HG03280 (cell line): ENCODE data around the gene C12orf75.
"Not testable (repeated sequence)": the region's sequence is repeated elsewhere in the genome, so short reads cannot be mapped to it uniquely, and the experiment has no call there.

Experiments used
- ATAC-seq: cut with Tn5 transposase; IDR thresholded peaks from one replicate; pipeline ENCODE4 v1.9.1; 2021; ENCODE audit warnings: mild to moderate bottlenecking, moderate library complexity; ENCODE audit not compliant: unreplicated experiment

Gene C12orf75

DNA sequence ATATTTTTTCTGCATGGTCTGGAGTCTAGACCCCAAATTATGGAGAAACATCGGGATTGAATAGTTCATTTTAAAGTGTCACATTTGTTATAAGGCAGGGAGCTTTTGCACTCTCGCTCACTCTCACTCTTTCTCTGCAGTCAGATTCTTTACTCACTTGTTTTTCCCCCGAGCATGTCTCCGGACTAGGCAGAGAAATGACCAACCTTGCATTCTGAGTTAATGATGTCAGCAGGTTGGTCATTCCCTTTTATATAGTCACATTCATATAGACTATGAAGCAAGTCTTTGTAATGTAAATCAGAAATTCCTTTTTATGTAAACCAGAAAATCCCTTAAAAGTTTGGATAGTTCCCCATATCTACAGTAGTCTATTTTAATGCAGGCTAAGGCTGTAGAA is 4.1 kb downstream of the C12orf75 start:
- ATAC-seq = no peak

DNA sequence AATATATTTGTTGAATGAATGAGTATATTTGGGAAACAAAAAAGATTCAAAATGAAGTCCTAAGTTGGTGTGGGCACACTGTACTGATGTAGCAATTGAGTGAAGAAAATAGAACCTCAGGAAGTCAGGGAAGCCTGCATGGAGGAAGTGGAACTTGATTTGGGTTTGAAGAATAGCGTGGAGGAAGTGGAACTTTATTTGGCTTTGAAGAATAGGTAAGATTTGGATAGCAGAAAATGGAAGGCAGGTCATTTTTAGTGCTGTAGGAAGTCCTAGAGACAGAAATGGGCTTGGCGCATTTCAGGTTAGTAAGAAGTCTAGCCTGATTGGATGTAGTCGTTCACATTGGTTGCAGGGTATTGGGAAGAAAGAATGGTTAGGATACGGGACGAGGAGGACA is 5.4 kb downstream of the C12orf75 start:
- ATAC-seq = no peak

DNA sequence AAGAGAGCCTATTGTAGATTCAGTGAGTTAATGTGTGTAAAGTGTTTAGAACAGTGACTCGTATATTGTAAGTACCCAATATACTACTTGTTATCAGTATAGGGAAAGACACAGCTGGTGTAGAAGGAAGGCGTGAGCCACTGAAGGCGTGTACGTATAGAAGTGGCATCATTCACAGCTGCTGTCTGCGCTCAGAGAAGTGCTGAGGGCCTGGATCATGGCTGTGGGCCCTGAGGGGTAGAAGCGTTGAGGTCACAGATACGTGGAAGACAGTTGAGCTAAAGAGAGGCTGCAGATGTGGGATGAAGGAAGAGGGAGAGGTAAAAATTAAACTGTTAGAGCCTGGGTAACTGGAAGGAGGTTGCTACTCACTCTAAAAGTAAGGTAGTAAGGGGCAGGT is 5.9 kb downstream of the C12orf75 start:
- no peak for ATAC-seq

DNA sequence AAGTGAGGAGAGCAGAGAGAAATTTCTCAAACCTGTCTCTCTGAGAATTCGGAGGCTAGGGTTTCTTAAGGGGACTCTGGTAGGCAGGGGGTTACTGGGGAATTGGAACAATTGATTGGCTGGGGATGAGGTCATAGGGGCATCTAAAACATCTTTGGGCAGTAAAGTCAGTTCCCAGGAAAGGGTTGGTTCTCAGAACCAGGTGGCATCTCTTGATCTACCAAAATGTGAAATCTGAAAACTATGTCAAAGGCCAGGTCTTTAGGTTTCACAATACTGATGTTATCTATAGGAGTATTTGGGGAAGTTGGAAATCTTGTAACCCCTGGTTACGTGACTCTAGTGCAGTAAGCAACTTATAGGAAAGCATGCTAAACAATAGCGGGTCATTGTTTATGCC is 6.9 kb downstream of the C12orf75 start:
- peak; percentile 46 for ATAC-seq

DNA sequence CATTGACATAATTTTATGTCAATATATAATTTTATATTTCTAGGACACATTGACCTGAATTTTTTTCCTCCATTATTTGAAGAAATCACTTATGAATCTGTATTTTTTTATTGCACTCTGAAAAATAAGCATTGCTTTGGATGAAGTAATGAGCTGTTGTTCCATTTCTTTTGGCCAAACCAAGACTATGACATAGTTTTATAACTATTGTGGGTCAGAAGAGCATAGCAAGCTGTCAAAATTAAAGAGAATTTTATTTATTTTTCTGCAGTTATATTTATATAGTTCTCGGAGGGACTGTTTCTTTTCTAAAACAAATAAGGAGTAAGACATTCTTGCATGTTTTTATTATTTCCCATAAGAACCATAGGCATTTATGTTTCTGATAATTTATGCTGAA is 8.5 kb downstream of the C12orf75 start:
- no peak for ATAC-seq

DNA sequence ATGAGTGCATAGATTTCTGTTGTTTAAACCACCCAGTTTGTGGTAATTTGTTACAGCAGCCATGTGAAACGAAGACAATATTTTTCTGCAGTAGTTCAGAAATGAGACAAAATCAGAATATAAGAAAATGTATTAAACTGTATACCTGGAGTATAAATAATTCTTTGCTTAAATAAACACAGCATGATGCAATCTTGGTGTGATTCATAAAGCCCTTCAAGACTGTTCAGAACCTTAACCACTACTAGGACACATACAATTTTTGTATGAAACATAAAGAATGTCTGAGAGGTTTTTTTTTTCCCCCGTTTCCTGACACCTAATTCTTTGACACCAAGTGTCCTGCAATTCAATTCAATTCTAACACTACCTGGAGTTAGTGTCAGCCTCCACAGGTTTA is 10.5 kb downstream of the C12orf75 start:
- ATAC-seq = no peak

DNA sequence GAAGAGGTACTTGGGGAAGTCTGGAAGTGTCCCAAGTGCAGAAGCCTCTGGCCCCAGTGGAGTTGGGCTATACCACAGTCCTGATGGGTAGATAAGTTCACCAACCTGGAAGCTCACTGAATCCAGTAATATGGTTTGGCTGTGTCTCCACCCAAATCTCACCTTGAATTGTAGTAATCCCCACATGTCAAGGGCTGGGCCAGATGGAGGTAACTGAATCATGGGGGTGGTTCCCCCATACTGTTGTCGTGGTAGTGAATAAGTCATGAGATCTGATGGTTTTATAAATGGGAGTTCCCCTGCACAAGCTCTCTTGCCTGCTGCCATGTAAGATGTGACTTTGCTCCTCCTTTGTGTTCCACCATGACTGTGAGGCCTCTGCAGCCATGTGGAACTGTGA is 11.1 kb downstream of the C12orf75 start:
- ATAC-seq = not testable (repeated sequence)

DNA sequence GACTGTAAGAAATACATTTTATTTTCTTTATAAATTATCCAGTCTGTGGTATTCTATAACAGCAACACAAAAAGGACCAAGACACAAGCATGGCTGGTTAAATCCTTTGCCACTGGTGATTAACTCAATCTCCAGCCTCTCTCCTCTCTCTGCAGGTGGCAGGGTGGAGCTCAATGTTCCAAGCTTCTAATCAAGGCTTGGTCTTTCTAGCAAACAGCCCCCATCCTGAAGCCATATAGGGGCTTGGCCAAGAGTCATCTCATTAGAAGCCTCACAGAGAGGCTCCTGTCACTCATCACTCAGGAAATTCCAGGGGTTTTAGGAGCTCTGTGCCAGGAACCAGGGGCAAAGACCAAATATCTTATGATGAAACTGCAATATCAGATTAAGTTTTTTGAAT is 12.0 kb downstream of the C12orf75 start:
- no peak for ATAC-seq

DNA sequence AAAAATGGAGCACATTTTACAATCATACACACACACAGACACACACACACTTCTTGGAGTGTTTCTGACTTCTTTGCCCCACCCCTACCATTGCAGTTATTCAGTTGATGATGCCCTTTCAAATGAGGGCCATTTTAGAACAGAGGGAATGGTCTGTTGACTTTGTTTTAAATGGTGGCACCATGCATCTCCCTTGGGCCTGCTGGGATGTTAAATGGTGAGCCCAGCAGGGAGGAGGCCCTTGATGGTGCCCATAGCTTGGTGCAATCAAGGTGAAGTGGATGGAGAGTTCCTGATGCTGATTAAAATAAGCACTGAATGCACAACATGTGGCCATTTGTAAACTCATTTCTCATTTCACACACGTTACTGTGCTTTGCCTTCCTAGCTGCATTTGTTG is 13.3 kb downstream of the C12orf75 start:
- ATAC-seq = no peak

DNA sequence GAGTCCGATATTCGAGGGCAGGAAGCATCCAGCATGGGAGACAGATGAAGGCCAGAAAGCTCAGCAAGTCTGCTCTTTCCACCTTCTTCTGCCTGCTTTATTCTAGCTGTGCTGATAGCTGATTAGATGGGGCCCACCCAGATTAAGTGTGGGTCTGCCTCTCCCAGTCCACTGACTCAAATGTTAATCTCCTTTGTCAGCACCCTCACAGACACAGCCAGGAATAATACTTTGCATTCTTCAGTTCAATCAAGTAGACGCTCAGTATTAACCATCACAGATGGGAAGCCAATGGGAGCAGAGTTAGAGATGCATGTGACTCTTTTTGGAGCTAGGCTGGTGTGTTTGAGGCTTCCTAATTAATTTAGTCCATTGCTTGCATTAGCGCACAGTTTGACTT is 17.0 kb downstream of the C12orf75 start:
- no peak for ATAC-seq

DNA sequence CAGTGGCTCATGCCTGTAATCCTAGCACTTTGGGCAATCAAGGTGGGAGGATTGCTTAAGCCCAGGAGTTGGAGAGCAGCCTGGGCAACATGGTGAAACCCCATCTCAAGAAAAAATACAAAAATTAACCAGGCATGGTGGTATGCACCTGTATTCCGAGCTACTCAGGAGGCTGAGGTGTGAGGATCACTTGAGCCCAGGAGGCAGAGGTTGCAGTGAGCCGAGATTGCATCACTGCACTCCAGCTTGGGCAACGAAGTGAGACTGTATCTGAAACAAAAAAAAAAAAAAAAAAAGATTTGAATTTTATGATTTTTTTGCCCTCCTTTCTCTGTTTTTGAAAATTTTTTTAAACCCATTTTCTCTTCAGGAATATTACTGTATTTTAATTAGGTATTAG is 17.7 kb downstream of the C12orf75 start:
- ATAC-seq = no peak

DNA sequence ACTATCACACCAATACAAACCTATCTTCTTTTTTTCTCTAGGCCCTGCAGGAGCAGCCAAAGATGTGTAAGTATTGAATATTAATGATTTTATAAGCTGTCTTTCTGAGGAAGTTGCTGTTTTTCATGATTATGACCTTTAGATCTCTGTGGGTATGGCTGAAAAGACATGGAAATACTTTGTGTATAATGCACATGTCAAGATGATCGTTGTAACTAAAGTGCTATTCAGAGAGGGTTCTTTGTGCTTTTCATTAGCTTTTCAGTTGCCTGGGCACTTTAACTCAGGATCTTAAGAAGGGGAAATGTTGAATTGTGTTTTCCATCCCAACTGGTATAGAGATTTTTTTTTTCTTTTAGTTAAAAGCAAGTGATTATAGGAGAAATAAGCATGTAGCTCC is 18.1 kb downstream of the C12orf75 start:
- no peak for ATAC-seq

DNA sequence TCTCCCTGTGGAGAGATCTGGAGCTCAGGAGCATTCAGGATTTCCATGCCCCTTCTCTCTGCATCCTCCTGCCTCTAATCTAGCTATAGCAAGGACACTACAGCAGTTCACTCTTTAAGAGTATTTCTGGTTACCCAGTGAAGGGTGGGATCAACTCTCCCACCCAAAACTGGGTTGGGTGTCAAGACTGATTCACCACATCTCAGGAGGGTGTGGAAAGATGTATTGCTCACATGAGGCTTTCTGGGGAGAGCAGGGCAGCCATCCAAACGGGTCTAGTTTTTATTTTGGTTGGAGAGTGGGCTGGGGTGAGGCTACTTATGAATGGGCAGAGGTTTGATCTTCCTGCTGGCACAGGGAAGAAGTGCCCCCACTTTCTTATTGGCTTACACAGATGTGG is 18.6 kb downstream of the C12orf75 start:
- ATAC-seq = no peak

DNA sequence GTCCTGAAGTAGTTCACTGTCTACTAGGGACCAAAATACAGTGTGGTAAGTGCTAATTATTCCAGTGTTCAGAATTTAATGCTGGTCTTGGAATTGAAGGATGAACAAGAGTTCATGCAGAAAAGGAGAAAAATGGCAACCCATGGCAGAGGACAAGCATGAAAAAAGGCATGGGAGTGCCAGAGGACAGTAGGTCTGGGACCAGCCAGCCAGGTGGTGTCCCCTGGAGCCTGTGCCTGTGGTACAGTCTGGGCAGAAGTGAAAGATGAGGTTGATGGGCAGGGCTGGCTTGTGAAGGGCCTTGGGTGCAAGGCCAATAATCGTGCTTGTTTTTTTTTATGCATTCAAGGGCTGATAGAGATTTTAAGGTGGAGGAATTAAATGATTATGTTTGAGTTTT is 21.0 kb downstream of the C12orf75 start:
- no peak for ATAC-seq

DNA sequence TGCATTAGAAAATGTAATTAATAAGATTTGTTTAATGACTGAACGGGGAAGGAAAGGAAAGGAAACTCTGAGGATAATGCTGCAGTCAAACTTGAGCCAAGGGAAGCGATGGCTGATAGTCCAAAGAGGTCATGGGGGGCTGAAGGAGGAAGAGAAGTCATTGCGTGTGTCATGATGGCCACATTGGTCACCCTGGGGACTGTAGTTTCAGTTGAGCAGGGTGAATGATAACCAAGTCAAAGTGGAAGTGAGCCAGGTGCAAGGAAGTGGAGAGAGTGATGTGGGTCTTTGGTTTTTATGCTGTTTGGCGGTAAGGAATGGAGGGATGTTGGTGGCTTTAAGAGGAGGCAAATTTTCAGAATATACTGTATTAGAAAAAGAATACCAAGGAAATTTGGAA is 21.6 kb downstream of the C12orf75 start:
- peak; percentile 85 for ATAC-seq

DNA sequence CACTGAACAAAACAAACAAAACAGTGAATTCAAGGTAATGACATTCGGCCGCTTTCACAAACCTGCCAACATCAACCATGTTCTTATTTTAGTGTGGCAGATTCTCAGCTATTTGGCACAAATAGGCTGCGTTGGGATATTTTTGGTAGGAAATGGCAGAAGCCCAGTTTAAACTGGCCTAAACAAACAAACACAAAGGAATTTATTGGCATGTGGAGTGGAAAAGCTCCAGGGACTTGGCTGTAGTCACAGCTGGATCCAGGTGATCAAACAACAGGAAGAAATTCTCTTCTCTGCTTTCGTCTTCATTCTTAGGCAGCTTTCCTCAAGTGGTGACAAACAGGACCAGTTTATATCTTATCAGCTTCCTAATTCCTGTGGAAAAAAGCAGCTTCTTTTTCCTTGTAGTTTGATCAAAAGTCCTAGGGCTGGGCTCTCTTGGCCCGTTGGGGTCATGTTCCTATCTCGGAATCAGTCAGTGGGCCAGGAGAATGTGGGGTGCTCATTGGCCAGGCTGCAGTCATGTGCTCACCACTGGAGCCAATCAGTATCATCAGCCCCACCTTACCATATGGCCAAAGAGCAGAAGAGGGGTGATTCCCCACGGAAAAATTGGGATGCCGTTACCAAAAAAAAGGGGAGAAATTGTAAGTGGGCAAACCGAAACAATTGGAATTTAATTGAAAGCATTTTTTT is 22.6 kb downstream of the C12orf75 start:
- no peak for ATAC-seq

DNA sequence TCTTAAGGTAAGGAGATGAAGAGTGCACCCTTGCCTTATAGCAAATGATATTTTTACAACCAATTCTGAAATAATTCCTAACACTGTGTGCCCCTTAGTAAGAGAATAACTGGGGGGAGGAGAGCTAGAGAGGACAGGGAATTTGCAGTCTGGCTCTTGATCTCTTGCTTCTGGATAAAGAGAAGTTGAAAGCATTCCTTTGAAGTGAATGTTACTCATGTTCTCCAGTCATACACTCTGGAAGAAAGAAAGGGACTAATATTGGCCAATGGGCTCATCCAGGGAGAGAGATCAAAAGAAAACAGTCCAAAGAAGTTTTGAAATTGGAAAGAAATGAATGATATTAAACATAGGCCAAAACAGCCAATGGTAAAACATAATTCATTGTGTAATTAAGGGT is 25.3 kb downstream of the C12orf75 start:
- ATAC-seq = no peak

DNA sequence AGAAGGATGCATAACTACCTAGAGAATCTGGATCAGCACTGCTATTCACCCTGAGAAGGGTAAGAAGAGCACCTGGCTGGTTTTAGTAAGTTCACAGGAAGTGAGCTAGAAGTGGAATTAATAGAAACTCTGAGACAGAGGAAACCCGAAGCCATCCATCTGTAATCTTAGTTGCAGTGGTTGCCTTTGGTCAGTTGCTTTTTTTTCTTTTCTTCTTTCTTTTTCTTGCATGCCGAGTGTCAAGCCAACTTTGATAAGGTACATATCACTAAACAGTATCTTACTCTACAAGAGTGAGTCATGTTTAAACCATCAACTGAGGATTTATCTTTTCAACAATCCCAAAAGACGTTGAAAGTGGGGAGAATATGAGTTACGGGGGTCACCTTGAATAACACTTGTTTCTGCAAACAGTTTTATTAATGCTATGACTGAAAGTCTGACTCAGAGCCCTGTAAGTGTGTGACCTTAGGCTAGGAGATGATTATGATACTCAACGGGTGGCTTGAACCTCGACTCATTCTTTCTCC is 26.7 kb downstream of the C12orf75 start:
- peak; percentile 84 for ATAC-seq

DNA sequence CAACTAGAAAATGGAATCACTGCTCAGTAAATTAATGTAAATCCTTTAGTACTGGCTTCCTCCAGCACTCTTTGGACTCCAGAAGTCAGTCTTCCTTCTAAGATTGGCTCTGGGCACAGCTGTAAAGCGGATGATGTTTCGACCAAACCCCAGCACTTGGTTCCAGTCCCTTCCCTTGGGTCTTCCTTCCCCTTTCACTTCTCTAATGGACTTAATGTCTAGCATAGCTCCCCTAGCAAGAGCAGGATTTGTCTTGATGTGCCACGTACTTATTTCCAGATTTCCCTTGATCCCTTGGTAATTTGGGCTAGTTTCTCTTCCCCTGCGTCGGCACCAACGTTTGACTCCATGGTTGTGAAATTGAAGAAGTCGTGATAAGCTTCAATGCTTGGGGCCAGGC is 28.3 kb downstream of the C12orf75 start:
- no peak for ATAC-seq

DNA sequence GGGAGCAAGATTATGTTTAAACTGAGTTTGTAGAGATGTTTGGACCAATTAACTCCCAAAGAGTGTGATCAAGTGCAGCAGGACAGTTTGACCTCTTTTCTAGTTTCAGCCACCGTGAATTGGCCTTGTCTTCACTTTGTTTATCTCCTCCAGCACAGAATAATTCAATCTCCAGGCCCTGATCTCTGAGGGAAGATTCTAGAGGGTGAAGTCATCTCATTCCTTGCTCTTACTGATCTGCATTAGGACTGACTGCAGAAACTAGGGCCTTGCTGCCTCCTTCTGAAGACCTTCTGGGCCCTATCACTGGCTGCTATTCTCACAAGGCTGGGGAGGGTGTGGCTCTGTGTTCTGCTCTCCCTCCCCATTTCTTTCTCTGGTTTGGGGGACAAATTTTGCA is 29.4 kb downstream of the C12orf75 start:
- ATAC-seq = no peak

DNA sequence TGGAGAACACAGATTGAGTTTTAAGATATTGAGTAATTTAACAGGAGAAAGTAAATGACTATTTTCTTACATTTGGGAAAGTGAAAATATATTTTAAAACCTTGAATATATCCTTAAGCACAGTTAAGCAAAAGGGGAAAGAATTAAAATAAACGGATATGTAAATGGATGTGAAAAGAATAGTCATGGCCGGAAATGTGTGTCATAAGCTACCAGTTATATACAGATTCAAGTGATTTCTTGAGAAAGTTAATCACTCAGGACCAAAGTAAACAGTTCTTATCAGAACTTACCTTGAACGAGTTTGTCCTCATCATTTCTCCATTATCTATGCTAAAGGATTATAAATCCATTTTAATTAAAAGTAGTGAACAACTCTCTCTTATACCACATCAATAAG is 33.4 kb downstream of the C12orf75 start:
- ATAC-seq = no peak

DNA sequence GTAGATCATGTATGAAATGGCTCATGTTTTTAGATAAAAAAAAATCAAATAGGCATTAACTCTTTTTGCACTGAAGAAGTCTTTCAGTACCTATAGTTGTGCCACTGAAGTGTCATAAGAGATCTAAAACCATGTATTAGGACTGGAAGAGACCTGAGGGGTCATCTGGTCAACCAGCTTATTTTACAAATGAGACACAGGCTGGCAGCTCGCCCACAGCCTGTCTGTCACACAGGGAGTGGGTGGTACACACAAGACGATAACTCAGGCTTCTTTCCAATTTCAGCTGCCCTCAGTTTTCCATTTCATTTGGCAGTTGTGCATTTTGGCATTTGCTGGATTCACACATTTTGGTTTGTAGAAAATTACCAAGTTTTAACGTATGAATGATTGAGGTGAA is 34.7 kb downstream of the C12orf75 start:
- ATAC-seq = no peak

DNA sequence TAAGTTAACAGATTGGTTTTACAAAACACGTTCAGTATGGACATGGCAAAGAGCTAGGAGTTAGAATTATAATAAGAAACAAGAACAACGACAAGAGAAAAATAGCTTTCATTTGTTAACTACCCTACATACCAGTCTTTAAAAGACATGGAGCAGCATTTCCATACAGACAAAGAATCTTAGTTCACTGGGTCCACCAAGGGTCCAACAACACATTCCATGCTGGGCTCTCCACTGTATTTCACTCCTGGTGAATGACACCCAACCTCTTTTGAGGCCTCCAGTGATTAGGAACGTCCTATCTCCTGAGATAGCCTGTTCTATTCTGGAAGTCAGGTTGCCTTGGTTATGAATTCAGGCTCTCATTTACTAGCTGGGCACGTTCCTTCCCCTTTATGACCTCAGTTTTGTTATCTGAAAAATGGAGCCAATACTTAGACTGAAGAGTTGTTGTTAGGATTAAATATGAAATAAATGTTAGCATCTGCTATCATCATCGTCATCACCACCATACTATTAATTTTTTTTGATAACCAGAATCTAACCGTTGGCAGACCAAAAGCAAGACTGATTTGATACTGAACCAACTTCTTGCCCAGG is 37.7 kb downstream of the C12orf75 start:
- no peak for ATAC-seq
